Fibroblast of lung (primary cell): ENCODE data around the gene CYP4F3.

Experiments used
- CTCF ChIP-seq, 2 donors: IDR thresholded peaks in 1 of 2; conservative IDR thresholded peaks in 1 of 2; 1 replicate in 1 of 2; 2 replicates in 1 of 2; pipeline ENCODE4 v1.5.1; 2011 to 2012; ENCODE audit warnings: low read length in 2 of 2, control low read depth in 1 of 2, inconsistent platforms in 1 of 2, low read depth in 1 of 2, mild to moderate bottlenecking in 1 of 2
- EZH2 ChIP-seq: IDR thresholded peaks from 2 replicates; pipeline ENCODE4 v1.5.1; 2012; ENCODE audit warnings: low read length, control low read depth, mild to moderate bottlenecking; ENCODE audit errors: missing control alignments

- TF ChIP-seq CTCF (conservative IDR thresholded peaks at IDR 0.05 in 1 of 2, IDR thresholded peaks at IDR 0.05 in 1 of 2; ENCODE audit: low read depth in 1 of 2, low read length in 2 of 2) (no peak), EZH2 (no peak)
Observed at GRCh38 chr19:15656467-15656866, 15.8 kb downstream of the CYP4F3 start.
